Neural cell (in vitro differentiated cells): ENCODE measurements around the gene SIL1. TPM values are rescaled to one million over a fixed set of nuclear protein-coding genes. Genes with fewer than 3 reads are reported as not detected.

Experiments used
- H2AFZ ChIP-seq: fragments of 200-600, 300-800 bp; sonication (generic), shearing (Covaris generic); 2 replicates; pipeline ENCODE4 v1.6.0; 2014; ENCODE audit warnings: low read depth, mild to moderate bottlenecking, antibody characterized with exemption, low read length, moderate library complexity
- H3F3A ChIP-seq: fragments of 200-600 bp; shearing (Covaris generic); 2 replicates; pipeline ENCODE4 v1.6.1; 2016; ENCODE audit warnings: mild to moderate bottlenecking, moderate library complexity, mixed read lengths, antibody characterized with exemption, low read length; ENCODE audit not compliant: insufficient read depth, poor library complexity, severe bottlenecking
- H3K27ac ChIP-seq: fragments of 200-600, 300-800 bp; sonication (generic), shearing (Covaris generic); 2 replicates; pipeline ENCODE4 v1.5.1; 2014; ENCODE audit warnings: mild to moderate bottlenecking, low read length, moderate library complexity
- H3K27me3 ChIP-seq: fragments of 300-800, 200-600 bp; sonication (generic), shearing (Covaris generic); 2 replicates; pipeline ENCODE4 v1.6.0; 2014; ENCODE audit warnings: mild to moderate bottlenecking, low read depth, low read length, moderate library complexity; ENCODE audit not compliant: insufficient read depth
- H3K36me3 ChIP-seq: fragments of 300-800, 200-600 bp; sonication (generic), shearing (Covaris generic); 2 replicates; pipeline ENCODE4 v1.5.1; 2014; ENCODE audit warnings: mild to moderate bottlenecking, antibody characterized with exemption, low read length, moderate library complexity; ENCODE audit not compliant: insufficient read depth
- H3K4me2 ChIP-seq: fragments of 300-800, 200-600 bp; sonication (generic), shearing (Covaris generic); 2 replicates; pipeline ENCODE4 v1.6.0; 2014; ENCODE audit warnings: mild to moderate bottlenecking, low read length
- H3K4me3 ChIP-seq: fragments of 300-800, 200-600 bp; sonication (generic), shearing (Covaris generic); 2 replicates; pipeline ENCODE4 v1.5.1; 2014; ENCODE audit warnings: mild to moderate bottlenecking, low read length, moderate library complexity
- H3K79me2 ChIP-seq: fragments of 200-600 bp; shearing (Covaris generic); replicated peaks from 2 replicates; pipeline ENCODE4 v1.6.0; 2014; ENCODE audit warnings: mild to moderate bottlenecking, low read length, moderate library complexity; ENCODE audit not compliant: insufficient read depth
- H3K9ac ChIP-seq: fragments of 300-800, 200-600 bp; sonication (generic), shearing (Covaris generic); 2 replicates; pipeline ENCODE4 v1.6.1; 2016; ENCODE audit warnings: mild to moderate bottlenecking, low read length, mixed read lengths
- H3K9me2 ChIP-seq: fragments of 200-600 bp; shearing (Covaris generic); 2 replicates; pipeline ENCODE4 v1.6.1; 2016; ENCODE audit warnings: mild to moderate bottlenecking, low read length, mixed read lengths; ENCODE audit not compliant: insufficient read depth
- H3K9me3 ChIP-seq: fragments of 200-600, 300-800 bp; sonication (generic), shearing (Covaris generic); 2 replicates; pipeline ENCODE4 v1.6.1; 2016; ENCODE audit warnings: mild to moderate bottlenecking, mixed run types, low read length, moderate library complexity, mixed read lengths
- H4K20me1 ChIP-seq: fragments of 200-600 bp; shearing (Covaris generic); 2 replicates; pipeline ENCODE4 v1.6.1; 2016; ENCODE audit warnings: mild to moderate bottlenecking, mixed run types; ENCODE audit not compliant: insufficient read depth
- CTCF ChIP-seq: fragments of 450-650 bp; IDR thresholded peaks from 2 replicates; pipeline ENCODE4 v1.5.1; 2014; ENCODE audit warnings: antibody characterized with exemption, mild to moderate bottlenecking, moderate library complexity; ENCODE audit not compliant: poor library complexity, severe bottlenecking
- EP300 ChIP-seq: fragments of 450-650 bp; conservative IDR thresholded peaks from 2 replicates; pipeline ENCODE4 v1.6.1; 2014; ENCODE audit warnings: antibody characterized with exemption, mild to moderate bottlenecking, moderate library complexity; ENCODE audit not compliant: poor library complexity, severe bottlenecking
- EZH2 ChIP-seq: fragments of 200-600, 300-800 bp; shearing (Covaris generic), sonication (generic); IDR thresholded peaks from 2 replicates; pipeline ENCODE4 v1.6.1; 2014; ENCODE audit warnings: antibody characterized with exemption, low read length, borderline replicate concordance, mild to moderate bottlenecking; ENCODE audit not compliant: insufficient read depth, poor library complexity, severe bottlenecking
- MXI1 ChIP-seq: fragments of 450-650 bp; conservative IDR thresholded peaks from 2 replicates; pipeline ENCODE4 v1.6.1; 2014; ENCODE audit warnings: antibody characterized with exemption, mild to moderate bottlenecking; ENCODE audit not compliant: poor library complexity, severe bottlenecking
- POLR2AphosphoS5 ChIP-seq: IDR thresholded peaks from 2 replicates; pipeline ENCODE4 v1.6.1; 2012
- RAD21 ChIP-seq: fragments of 450-650 bp; conservative IDR thresholded peaks from 2 replicates; pipeline ENCODE4 v1.6.1; 2014; ENCODE audit warnings: antibody characterized with exemption, mild to moderate bottlenecking, moderate library complexity
- SMC3 ChIP-seq: fragments of 450-650 bp; conservative IDR thresholded peaks from 2 replicates; pipeline ENCODE4 v1.6.1; 2014; ENCODE audit warnings: antibody characterized with exemption, mild to moderate bottlenecking, moderate library complexity; ENCODE audit not compliant: poor library complexity
- TAF1 ChIP-seq: IDR thresholded peaks from 2 replicates; pipeline ENCODE4 v1.6.1; 2012; ENCODE audit warnings: low read depth
- polyA plus RNA-seq: library from polyadenylated mRNA; depleted of rRNA; stranded (reverse); fragments of >200 nt; gene quantifications from 2 replicates; pipeline ENCODE4 v1.2.3, GENCODE V29; 2014
- TF ChIP-seq, protein P1 (sequence below): IDR thresholded peaks from 2 replicates; pipeline ENCODE4 v1.6.1; 2012; ENCODE audit warnings: borderline replicate concordance

The SIL1 gene
- polyA plus RNA-seq, 1 donor from 2014 or later, result 4.7 TPM

- Histone ChIP-seq H3K27me3 (no peaks in the 10 kb centered on the region), H3K9ac (no peak overlapping the region), H3K9me3 (no peaks in the 10 kb centered on the region), H3K36me3 (no peaks in the 10 kb centered on the region), H3K79me2 (no peaks in the 10 kb centered on the region), H4K20me1 (no peaks in the 10 kb centered on the region), H3K27ac (no peak overlapping the region), H2AFZ (no peak overlapping the region), H3K4me2 (no peak overlapping the region), H3K9me2 (no peaks in the 10 kb centered on the region), H3K4me3 (no peak overlapping the region), H3F3A (no peaks in the 10 kb centered on the region)
- no peak for TF ChIP-seq RAD21
- no peak for TF ChIP-seq MXI1
- TF ChIP-seq EZH2, result no peak
- no peak for TF ChIP-seq TAF1
- TF ChIP-seq EP300, result no peak
- no peak for TF ChIP-seq SMC3
- TF ChIP-seq POLR2AphosphoS5, result no peak
- TF ChIP-seq CTCF, result no peak
- TF ChIP-seq, protein P1, sequence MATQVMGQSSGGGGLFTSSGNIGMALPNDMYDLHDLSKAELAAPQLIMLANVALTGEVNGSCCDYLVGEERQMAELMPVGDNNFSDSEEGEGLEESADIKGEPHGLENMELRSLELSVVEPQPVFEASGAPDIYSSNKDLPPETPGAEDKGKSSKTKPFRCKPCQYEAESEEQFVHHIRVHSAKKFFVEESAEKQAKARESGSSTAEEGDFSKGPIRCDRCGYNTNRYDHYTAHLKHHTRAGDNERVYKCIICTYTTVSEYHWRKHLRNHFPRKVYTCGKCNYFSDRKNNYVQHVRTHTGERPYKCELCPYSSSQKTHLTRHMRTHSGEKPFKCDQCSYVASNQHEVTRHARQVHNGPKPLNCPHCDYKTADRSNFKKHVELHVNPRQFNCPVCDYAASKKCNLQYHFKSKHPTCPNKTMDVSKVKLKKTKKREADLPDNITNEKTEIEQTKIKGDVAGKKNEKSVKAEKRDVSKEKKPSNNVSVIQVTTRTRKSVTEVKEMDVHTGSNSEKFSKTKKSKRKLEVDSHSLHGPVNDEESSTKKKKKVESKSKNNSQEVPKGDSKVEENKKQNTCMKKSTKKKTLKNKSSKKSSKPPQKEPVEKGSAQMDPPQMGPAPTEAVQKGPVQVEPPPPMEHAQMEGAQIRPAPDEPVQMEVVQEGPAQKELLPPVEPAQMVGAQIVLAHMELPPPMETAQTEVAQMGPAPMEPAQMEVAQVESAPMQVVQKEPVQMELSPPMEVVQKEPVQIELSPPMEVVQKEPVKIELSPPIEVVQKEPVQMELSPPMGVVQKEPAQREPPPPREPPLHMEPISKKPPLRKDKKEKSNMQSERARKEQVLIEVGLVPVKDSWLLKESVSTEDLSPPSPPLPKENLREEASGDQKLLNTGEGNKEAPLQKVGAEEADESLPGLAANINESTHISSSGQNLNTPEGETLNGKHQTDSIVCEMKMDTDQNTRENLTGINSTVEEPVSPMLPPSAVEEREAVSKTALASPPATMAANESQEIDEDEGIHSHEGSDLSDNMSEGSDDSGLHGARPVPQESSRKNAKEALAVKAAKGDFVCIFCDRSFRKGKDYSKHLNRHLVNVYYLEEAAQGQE, result no peak
Measured at GRCh38 chr5:138986186-138986800, 211.9 kb downstream of the SIL1 start.

DNA sequence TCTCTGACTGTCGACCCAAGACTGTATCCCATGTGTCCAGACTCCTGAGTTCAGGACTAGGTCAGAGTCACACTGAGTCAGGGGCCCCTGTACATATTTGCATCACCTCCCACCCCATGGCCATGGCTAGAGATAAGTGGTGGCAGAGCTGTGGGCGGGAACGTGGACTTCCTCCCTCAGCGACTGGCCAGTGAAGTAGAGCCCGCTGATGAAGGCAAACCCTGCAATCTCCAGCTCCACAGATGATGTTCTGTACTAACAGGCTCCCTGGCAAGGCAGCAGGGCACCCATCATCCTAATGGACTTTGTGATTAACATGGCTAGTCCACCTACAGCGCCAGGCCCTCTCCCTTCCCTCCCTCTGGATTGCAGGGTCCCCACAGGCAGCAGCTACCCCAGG, 212.5 kb downstream of the SIL1 start:
- Histone ChIP-seq H3K9me2 (no peaks in the 10 kb centered on the region), H3K36me3 (no peaks in the 10 kb centered on the region), H3K4me2 (no peak overlapping the region), H4K20me1 (no peaks in the 10 kb centered on the region), H3K79me2 (no peaks in the 10 kb centered on the region), H3K4me3 (no peak overlapping the region), H3K27ac (no peak overlapping the region), H3K27me3 (no peaks in the 10 kb centered on the region), H2AFZ (no peak overlapping the region), H3K9me3 (no peaks in the 10 kb centered on the region), H3K9ac (no peak overlapping the region), H3F3A (no peaks in the 10 kb centered on the region)
- TF ChIP-seq POLR2AphosphoS5, result no peak
- TF ChIP-seq EP300, result no peak
- TF ChIP-seq EZH2, result no peak
- TF ChIP-seq CTCF, result no peak
- no peak for TF ChIP-seq MXI1
- no peak for TF ChIP-seq SMC3
- TF ChIP-seq RAD21, result no peak
- TF ChIP-seq TAF1, result no peak
